Muscle layer of duodenum (tissue), 2 donors: ENCODE data around the gene CYTIP.

Experiments used
- H3K27ac ChIP-seq: one replicate; pipeline ENCODE4 v1.7.0; 2013; ENCODE audit warnings: mild to moderate bottlenecking, low read length
- H3K27me3 ChIP-seq: one replicate; pipeline ENCODE4 v1.7.0; 2013; ENCODE audit warnings: low read depth, mild to moderate bottlenecking, control low read depth, low read length
- H3K36me3 ChIP-seq, 2 donors: one replicate each; pipeline ENCODE4 v1.7.0; 2013; ENCODE audit warnings: low read length in 2 of 2, control low read depth in 1 of 2, mild to moderate bottlenecking in 1 of 2; ENCODE audit not compliant: insufficient read depth in 2 of 2, control insufficient read depth in 1 of 2
- H3K4me1 ChIP-seq, 2 donors: one replicate each; pipeline ENCODE4 v1.7.0; 2013; ENCODE audit warnings: low read length in 2 of 2, mild to moderate bottlenecking in 2 of 2, control low read depth in 1 of 2, moderate library complexity in 1 of 2; ENCODE audit not compliant: insufficient read depth in 2 of 2, control insufficient read depth in 1 of 2
- H3K4me3 ChIP-seq, 2 donors: one replicate each; pipeline ENCODE4 v1.7.0; 2013; ENCODE audit warnings: low read length in 2 of 2, low read depth in 1 of 2, mild to moderate bottlenecking in 1 of 2
- H3K9me3 ChIP-seq, 2 donors: one replicate each; pipeline ENCODE4 v1.7.0; 2013; ENCODE audit warnings: low read length in 2 of 2, control low read depth in 1 of 2, mild to moderate bottlenecking in 1 of 2; ENCODE audit not compliant: control insufficient read depth in 1 of 2
- donor health status: healthy.

Gene CYTIP

DNA sequence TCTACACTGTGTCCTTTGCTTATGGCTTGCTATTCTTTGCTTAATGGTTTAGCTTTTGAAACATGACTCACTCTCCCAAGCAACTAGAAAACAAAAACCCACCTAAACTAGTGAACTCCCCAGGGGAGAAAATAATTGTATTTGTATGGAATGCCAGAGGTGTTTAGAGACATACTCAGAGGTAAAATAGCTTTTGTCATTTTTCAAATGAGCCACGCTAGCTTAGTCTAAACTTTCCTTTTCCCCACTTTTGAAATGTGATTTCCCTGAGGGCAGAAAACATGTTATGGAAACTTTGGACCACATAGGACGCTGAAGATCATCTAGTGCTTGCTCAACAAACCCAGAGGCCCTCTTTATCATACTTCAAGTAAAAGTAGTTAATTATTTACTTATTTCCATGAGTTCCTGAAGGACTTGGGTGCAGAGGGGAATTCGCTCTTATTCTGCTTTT lies 16.5 kb upstream of the CYTIP start:
- Histone ChIP-seq H3K4me1 (no peaks in the 10 kb centered on the region), H3K36me3 (no peaks in the 10 kb centered on the region), H3K9me3 (no peaks in the 10 kb centered on the region), H3K27me3 (no peaks in the 10 kb centered on the region), H3K27ac (no peak overlapping the region), H3K4me3 (no peak overlapping the region)

DNA sequence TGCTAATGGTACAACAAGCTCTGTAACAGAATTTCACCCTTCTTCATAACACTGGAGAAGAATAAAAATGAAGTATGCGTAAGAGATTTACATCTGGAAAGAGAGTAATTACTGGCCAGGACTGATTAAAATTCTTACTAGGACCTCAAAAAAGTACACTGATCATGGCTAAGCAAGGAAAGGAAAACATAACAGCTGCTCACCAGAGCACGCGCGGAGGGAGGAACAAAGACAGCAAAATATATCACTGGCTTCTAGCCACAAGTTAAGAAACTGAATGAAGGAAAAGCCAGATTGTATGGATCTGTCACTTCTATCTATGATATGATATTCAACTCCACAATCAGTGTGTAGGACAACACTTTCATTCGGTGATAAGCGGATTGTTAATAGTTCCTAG lies 15.6 kb upstream of the CYTIP start:
- H3K4me3 ChIP-seq, result no peak overlapping the region
- no peak overlapping the region for H3K27ac ChIP-seq
- H3K36me3 ChIP-seq, result no peaks in the 10 kb centered on the region
- no peaks in the 10 kb centered on the region for H3K4me1 ChIP-seq
- H3K27me3 ChIP-seq, result no peaks in the 10 kb centered on the region
- no peaks in the 10 kb centered on the region for H3K9me3 ChIP-seq

DNA sequence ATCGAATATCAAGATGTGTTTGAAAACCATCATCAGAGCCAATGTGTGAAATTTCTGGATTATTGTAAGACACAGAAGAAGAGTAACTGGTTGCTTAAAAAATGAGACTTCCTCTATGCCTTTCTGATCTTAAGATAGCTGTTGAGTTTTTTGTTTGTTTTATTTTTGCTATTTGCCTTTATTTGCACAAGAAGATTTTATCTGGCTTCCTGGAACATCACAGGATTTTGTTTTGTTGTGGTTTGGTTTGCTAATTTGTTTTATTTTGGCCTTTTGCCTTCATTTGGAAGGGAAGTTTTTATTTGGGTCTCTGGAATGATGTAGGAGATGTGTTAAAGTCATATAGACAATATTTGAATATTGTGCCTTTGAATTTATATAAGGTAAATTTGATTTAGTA lies 3.9 kb upstream of the CYTIP start:
- no peak overlapping the region for H3K4me3 ChIP-seq
- H3K4me1 ChIP-seq, result no peaks in the 10 kb centered on the region
- H3K36me3 ChIP-seq, result no peaks in the 10 kb centered on the region
- H3K27ac ChIP-seq, result no peak overlapping the region
- no peaks in the 10 kb centered on the region for H3K27me3 ChIP-seq
- H3K9me3 ChIP-seq, result no peaks in the 10 kb centered on the region

DNA sequence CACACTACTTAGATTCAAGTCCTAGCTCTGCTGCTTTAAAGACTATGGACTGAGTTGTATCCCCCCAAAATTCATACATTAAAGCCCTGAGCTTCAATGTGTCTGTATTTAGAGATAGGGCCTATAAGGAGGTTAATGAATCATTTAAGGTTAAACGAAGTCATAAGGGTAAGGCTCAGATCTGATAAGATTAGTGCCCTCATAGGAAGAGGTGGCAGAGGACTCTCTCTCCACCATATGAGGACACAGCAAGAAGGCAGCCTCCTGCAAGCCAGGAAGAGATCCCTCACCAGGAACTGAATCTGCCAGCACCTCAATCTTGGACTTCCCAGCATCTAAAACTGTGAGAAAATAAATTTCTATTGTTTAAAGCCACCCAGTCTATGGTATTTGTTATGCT lies 3.1 kb upstream of the CYTIP start:
- H3K27me3 ChIP-seq, result no peaks in the 10 kb centered on the region
- H3K27ac ChIP-seq, result no peak overlapping the region

DNA sequence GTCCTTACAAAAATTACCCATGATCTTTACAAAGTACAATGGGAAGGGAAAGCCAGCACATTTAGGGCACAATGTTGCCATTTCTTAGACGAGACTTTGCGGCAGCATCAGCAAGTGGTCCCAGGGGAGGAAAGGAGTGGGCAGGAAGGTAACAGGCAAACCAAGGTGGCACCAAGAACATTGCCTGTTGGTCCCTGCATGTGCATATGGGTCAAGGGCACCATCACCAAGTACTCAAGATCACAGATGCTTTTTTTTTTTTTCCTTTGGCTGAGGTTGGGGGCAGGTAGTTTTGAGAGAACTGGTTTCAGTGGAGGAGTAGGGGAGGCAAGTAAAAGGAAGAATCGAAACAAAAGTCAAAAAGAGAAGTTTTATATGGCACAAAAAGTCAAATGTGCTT lies 752 bp upstream of the CYTIP start:
- Histone ChIP-seq H3K36me3 (no peaks in the 10 kb centered on the region), H3K27me3 (no peaks in the 10 kb centered on the region), H3K4me1 (no peaks in the 10 kb centered on the region), H3K9me3 (no peaks in the 10 kb centered on the region), H3K4me3 (no peak overlapping the region), H3K27ac (peak overlapping the region; percentile 91)

More for the DNA sequence above, 3.1 kb upstream of the CYTIP start:
- no peaks in the 10 kb centered on the region for H3K4me1 ChIP-seq
- no peaks in the 10 kb centered on the region for H3K9me3 ChIP-seq
- no peaks in the 10 kb centered on the region for H3K36me3 ChIP-seq
- H3K4me3 ChIP-seq, result no peak overlapping the region

DNA sequence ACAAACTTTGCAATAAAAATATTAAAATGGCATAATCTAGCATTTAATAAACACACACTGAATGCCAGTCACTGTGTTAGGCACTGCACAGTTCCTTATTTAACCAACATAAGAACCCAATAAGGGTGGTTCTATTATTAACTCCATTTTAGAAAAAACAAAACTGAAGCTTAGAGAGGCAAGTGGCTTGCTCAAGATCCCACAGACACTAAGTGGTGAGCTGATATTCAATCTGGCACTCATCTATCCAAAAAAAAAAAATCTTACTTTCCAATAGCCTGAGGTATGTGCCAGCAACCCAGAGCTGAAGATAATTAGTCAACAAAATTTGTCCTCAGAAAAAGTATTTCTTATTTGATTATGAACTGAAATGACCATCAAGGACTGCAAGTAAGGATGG lies 799 bp downstream of the CYTIP start:
- no peaks in the 10 kb centered on the region for H3K4me1 ChIP-seq

DNA sequence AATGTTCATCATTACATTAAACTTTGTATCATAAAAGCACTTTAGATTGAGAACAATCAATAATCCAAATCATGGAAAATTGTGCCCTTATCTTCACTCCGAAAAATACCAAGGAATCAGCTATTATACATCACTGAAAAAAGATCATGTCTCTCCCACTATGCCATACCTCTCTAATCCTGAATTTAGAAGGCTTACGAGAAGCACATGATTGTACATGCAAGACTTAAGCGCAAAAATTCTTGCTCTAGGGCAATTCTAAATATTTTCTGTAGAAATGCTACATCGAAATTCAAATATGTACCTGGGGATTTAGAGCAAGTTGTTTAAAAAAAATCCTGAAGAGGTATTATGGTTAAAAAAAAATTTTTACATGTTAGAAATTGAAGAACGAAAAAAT lies 1.3 kb downstream of the CYTIP start:
- Histone ChIP-seq H3K9me3 (no peaks in the 10 kb centered on the region), H3K27ac (peak overlapping the region; percentile 91), H3K4me3 (peak overlapping the region in 1 of 2 donors; percentile 54), H3K4me1 (no peaks in the 10 kb centered on the region), H3K36me3 (no peaks in the 10 kb centered on the region), H3K27me3 (no peaks in the 10 kb centered on the region)

More for the DNA sequence above, 799 bp downstream of the CYTIP start:
- H3K9me3 ChIP-seq, result no peaks in the 10 kb centered on the region
- no peaks in the 10 kb centered on the region for H3K27me3 ChIP-seq
- H3K27ac ChIP-seq, result peak overlapping the region; percentile 91
- no peaks in the 10 kb centered on the region for H3K36me3 ChIP-seq
- H3K4me3 ChIP-seq, result peak overlapping the region; percentile 40 to 54

DNA sequence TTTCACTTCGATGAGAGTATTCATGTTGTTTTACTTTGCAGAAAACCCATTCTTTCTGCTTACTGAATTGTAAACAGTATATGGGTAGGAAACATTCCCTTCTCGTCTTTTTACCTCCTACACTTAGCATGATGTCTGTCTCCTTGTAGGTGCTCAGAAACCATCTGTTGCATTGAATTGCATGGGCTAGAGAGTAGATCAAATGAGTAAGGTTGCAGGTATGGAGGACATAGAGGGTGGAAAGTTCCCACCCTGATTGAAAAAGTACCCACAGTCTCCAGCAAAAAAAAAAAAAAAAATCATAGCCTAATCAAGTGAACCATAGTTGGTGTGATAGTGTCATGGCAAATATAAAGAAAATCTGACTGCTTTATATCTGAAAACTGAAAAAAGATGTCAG lies 1.7 kb downstream of the CYTIP start:
- Histone ChIP-seq H3K27ac (peak overlapping the region; percentile 91), H3K4me1 (no peaks in the 10 kb centered on the region), H3K4me3 (peak overlapping the region; percentile 12 to 54), H3K27me3 (no peaks in the 10 kb centered on the region), H3K36me3 (no peaks in the 10 kb centered on the region), H3K9me3 (no peaks in the 10 kb centered on the region)

DNA sequence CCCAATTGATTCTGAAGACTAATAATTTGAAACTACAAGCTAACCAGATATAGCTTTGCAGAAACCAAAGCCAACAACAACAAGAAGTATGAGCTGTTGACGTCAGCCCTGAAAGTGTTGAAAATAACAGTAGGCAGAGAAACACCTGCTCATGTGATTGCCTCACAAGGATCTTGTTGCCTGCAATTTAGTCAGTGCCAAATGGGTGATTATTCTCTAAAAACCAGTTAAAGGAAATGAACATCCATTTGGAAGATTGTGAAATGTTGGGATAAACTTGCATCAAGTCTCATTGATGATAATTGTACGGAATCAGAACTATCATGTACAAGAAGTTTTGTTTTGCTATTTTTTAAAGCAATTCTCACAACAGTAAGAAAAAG lies 2.8 kb downstream of the CYTIP start:
- peak overlapping the region; percentile 91 for H3K27ac ChIP-seq
- peak overlapping the region in 1 of 2 donors; percentile 54 for H3K4me3 ChIP-seq
- H3K9me3 ChIP-seq, result no peaks in the 10 kb centered on the region
- H3K36me3 ChIP-seq, result no peaks in the 10 kb centered on the region
- no peaks in the 10 kb centered on the region for H3K4me1 ChIP-seq
- no peaks in the 10 kb centered on the region for H3K27me3 ChIP-seq

DNA sequence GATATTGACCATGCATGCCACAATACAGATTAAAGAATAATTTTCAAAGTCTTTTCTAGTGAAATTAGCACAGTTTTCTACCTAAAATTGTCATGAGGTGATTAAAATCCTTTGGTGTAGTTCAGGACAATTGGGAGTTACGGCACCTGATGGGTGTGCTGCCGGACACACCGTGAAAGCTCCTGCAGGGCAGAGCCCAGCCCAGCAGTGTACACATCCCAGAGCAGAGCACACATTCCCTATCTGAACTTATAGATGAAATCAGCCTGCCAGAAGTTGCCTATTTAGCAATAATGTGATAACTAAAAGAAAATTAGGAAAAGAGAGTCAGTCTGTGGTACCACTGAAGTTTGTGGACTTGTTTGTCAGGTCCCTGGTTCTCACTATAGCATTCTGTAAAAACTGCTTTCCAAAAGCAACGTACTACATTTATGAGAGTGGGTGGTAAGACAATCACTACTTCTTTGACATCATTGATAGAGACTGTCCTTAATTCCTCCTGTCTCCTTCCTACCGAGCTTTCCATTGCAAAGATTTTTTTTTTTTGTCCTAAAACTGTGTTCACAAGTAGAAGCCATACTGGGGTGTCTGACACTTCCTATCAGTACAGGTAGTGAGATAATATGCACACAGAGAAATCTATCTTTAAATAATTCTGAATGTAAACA lies 3.4 kb downstream of the CYTIP start:
- no peaks in the 10 kb centered on the region for H3K36me3 ChIP-seq
- peak overlapping the region in 1 of 2 donors; percentile 54 for H3K4me3 ChIP-seq
- no peaks in the 10 kb centered on the region for H3K9me3 ChIP-seq
- peak overlapping the region; percentile 91 for H3K27ac ChIP-seq
- H3K27me3 ChIP-seq, result no peaks in the 10 kb centered on the region
- no peaks in the 10 kb centered on the region for H3K4me1 ChIP-seq

DNA sequence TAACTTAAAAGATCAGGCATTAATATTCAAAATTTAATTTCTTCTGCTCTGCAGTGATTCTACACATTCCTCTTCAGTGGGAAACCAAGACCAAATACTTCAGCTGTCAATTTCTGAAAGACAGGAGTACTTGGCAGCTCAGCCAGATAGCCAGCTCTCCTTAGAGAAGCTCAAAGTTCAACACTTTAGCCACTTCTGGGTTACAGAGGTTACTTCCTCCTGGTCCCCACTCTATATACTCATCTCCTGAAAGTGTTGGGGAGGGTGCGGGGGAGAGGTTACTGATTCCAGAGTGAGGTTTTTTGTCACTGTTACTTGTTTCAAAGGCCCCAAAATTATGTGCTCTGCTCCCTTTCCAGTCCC lies 4.1 kb downstream of the CYTIP start:
- Histone ChIP-seq H3K4me3 (peak overlapping the region in 1 of 2 donors; percentile 28), H3K36me3 (no peaks in the 10 kb centered on the region), H3K27ac (peak overlapping the region; percentile 91), H3K27me3 (no peaks in the 10 kb centered on the region), H3K4me1 (no peaks in the 10 kb centered on the region), H3K9me3 (no peaks in the 10 kb centered on the region)
